Ramos (cell line): ENCODE measurements around the gene CRY2.
"Not testable (repeated sequence)": the region's sequence is repeated elsewhere in the genome, so short reads cannot be mapped to it uniquely, and the experiment has no call there.

Experiments used
- in situ Hi-C: fragments of 300-500 bp; cut with MboI; formaldehyde crosslinking; loops from one replicate; pipeline ENCODE4 v1.14.3; 2022; ENCODE audit warnings: low sequenced_read_pairs; ENCODE audit not compliant: unreplicated experiment

CRY2 gene

DNA sequence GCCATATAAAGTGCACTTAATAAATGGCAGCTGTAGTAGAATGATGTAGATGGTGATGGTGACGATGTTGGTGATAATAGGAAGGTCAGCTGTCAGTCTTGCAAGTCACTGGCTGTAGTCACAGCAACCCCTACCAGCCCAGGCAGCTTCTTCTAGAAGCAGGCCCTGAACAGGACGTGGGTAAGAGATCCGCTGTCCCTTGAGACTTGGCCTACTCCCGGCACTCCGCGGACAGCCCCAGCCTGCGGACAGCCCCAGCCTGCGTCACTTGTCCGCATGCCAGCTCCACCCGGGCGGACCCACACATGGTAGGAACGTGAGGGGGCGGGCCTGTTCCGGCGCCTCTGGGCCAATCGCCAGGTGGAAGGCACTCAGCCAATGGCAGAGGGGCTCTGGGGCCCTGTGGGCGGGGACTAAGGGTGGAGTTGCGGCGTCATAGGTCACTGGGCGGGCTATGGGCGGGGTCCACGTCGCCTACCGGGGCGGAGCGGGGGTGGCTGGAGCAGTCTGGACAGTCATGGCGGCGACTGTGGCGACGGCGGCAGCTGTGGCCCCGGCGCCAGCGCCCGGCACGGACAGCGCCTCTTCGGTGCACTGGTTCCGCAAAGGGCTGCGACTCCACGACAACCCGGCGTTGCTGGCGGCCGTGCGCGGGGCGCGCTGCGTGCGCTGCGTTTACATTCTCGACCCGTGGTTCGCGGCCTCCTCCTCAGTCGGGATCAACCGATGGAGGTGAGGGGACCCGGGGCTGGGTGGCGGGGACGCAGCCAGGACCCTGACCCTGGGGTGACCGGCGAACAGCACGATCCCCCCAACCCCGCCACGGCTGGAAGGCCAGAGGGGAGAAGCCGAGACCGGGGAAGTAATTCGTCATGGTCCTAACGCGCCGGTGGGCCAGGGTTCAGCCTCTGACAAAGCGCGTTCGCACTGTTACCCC, at the start of gene CRY2:
CRY2 (plus strand) TSS at position 502 of the 937 bp plus-strand sequence; CDS start at position 518, 16 bp downstream.
- in situ Hi-C loops, result no loop called here

DNA sequence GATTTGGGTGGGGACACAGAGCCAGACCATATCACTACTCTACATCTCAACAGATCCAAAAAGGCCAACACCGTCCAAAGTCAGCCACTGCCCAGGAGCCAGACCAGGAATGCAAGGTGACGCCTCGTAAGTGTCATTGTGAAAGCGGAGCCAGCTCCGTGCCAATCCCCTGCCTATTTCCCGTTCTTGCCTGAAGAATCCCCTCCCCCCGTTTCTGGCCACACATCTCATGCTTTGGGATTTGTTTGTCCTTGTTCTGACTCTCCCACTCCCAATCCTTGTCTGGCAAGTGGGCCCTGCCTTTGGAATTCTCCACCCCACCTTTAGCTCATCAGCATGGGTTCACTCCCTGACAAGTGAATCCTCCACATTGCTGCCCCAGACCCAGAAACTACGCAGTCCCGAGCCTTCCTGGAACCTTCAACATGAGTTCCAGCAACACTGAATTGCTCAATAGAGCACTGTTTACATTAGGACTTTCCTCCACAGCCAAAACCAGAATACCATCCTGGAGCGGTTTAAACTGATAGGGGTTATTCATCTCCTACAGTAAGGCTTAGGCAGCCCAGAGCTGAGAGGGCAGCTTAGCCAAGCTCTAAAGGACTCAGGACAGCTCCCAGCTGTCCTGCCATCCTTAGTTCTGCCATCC, 48.4 kb upstream of the CRY2 start:
- in situ Hi-C loops, result no loop called here

DNA sequence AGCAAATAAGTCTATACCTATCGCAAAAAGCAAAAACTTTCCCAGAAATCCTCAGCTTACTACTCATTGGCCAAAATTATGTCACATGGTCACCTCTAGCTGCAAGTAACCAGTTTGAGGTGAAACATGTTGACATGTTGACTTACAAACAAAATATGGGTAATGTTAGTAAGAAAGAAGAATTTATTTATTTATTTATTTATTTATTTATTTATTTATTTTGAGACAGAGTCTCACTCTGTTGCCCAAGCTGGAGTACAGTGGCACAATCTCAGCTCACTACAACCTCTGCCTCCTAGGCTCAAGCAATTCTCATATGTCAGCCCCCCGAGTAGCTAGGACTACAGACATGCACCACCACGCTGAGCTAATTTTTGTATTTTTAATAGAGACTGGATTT, 47.7 kb upstream of the CRY2 start:
- in situ Hi-C loops, result no loop called here

DNA sequence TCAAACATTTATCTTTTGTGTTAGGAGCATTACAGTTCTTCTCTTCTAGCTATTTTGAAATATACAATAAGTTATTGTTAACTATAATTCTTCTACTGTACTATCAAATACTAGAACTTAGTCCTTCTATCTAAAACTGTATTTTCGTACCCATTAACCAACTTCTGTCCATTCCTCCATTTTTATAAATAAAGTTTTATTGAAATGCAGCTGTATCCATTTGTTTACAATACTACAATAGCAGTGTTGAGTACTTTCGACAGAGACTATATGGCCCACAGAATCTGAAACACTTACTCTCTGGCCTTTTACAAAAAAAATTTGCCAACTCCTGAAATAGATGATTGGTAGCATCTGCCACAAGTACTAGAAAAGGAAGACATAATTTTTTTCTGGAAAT, 47.0 kb upstream of the CRY2 start:
- in situ Hi-C loops, result no loop called here

DNA sequence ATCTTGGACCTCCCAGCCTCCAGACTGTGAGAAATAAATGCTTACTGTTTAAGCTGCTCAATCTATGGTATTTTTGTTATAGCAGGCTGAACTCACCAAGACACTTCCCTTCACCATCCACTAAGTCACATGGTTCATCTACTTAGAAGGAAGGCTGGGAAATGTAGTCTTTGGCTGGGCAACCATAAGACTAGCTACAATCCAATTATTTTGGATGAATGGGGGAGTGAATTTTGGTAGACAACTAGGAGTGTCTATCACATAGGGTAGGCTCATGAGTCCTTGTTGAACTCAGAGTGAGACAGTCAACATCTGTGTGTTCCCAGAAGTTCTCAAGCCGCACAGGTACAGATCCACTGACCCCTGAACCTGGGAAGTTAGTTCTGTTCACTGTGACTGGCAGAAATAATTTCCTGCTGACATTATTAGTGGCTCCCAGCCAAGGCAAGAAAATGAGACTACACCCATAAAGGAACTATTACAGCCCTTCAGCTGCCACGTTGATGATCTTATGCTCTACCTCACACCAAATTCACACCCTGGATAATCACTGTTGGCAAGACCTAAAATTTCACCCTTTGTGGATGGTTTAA, 45.5 kb upstream of the CRY2 start:
- in situ Hi-C loops, result no loop called here

DNA sequence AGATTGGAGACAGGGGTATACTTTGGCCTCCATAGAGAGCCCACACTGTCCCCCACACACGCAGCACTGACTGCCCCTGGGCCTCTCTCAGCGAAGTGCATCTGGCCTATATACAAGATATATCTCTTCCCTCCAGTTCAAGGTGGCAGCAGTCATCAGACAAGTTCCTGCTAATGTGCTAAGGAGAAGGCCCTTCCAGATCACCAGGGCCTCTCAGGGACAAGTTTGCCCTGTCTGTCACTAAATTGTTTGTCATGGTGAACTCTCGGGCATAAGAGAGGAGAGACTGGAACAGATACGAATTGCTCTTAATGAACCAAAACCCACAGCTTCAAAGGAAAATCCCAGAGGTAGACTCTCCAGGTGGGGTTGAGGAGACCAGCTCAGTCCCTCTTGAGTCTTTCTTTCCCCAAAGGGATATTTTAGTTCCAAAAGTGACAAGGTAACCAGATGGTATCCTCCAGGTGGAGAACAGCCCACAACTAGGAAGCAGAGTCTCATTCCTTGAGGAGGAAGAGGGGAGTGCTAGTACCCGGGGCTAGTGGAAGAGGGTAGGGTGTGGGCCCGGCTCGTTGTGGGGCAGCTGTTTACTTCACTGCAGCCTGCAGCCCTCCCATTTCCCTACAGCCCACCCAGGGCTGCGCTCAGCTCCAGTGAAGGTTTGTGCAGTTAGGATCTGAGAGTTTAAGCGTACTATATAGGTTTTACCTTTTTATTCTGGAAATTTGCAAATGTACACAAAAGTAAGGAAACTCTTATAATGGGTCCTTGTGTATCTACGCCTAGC, 44.6 kb upstream of the CRY2 start:
- in situ Hi-C loops, result no loop called here

DNA sequence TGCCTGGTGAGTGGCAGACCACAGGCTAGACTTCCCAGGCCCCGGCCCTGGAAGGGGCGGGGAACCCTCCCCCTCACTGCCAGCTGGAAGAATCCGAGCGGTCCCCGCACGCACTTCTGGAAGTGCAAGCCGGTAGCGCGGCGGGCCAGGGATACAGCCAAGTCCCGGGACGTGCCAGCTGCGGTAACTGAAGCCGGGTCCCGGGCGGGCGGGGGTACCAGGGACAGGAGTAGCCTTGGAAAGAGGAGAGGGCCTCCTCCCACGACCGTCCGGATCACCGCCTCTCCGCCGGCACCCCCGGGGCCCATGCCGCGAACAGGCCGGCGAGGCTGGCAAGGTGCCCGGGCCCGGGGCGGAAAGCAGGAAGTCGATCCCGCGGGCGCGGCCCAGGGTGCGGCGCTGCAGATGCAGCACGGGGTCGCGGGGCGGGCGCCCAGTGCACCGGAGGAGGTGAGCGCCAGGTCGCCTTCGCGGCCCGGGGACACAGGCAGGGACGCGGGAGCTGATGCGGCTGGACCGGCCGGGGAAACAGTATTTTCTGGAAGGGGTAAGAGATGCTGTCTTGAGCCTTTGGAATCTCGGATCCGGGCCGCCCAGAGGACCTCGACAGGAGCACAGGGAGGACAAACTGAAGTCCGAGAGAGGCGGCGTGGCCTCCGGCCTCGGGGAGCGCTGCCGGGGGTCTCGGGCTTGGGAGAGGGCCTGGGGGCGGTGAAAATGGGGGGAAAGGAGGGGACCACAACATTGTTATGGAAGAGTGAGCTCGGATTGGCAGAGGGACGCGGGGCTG, 43.1 kb upstream of the CRY2 start:
- in situ Hi-C loops, result no loop called here

DNA sequence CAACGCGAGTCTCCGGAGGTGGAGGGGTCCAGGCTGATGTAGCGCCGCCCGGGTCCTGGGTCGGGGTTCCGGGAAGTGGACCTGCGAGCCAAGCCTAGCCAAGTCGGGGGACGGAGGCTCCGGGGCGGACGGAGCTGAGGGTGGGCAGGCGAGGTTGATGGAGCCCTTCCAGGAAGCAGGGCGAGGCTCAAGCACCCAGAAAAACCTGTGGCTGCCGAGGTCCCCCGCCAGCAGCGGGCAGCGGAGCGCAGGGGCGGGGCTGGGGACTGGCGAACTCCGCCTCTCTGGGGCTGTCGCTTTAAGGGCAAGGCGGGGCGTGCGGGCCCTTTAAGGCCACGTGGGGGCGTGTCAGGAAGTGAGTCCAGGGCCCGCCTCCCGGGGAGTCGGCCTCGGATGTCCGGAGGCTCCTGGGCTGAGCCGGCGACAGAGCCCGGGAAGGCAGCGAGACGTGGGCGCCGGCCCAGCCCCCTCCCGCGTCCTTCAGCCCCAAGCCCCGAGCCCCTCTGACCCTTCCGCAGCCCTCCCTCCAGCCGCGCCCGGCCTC, 42.4 kb upstream of the CRY2 start, which contains the start of gene SLC35C1:
SLC35C1 (plus strand) TSS at position 389 of the 544 bp plus-strand sequence. CDS start 653 bp downstream, outside the sequence.
- in situ Hi-C loops, result no loop called here

DNA sequence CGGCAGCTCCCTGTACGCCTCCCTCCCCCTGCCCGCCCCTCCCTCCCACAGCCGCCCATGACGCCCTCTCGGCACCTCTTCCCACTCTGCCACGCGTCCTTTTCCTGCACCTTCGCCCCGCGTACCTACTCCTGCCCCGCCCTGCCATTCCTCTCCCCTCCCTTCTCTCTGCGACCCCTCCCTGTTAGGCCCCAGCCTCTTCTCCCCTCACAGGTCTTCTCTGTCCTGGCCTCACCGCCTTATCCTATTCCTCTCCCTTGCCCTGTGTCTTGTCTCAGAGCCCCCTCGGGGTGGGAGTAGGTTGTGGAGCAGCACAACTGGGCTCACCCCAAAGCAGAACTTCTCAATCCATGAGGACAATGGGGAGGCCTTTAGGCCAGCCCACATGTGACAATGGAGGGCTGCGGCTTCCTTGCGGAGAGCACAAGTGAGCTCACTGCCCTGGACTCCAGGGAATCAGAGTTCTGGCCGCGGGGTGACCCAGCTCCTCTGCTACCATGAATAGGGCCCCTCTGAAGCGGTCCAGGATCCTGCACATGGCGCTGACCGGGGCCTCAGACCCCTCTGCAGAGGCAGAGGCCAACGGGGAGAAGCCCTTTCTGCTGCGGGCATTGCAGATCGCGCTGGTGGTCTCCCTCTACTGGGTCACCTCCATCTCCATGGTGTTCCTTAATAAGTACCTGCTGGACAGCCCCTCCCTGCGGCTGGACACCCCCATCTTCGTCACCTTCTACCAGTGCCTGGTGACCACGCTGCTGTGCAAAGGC, 41.8 kb upstream of the CRY2 start:
- in situ Hi-C loops, result no loop called here

DNA sequence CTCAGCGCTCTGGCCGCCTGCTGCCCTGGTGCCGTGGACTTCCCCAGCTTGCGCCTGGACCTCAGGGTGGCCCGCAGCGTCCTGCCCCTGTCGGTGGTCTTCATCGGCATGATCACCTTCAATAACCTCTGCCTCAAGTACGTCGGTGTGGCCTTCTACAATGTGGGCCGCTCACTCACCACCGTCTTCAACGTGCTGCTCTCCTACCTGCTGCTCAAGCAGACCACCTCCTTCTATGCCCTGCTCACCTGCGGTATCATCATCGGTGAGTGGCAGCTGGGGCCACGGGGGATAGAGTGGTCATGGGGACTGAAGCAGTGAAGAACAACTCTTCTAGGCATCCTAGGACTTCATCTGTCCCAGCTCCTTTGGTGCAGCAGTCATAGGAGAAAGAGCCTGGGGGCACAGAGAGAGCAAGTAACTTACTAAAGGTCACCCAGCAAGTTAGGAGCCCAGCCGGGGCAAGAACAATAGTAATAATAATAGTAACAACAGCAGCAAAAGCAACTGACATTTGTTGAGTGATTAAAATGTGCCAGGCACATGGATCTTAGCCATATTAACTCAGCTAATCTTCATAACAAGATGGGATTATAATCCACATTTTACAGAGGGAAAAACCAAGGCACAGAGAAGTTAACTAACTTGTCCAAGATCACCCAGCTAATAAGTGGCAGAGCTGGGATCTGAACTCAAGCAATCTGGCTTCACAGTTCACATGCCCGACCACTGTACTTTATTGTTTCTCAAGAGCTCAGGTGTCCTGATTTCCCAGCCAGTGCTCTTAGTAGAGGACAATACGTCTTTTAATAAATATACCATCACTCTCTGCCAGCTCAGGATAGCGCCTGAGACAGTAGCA, 41.0 kb upstream of the CRY2 start:
- in situ Hi-C loops, result no loop called here

DNA sequence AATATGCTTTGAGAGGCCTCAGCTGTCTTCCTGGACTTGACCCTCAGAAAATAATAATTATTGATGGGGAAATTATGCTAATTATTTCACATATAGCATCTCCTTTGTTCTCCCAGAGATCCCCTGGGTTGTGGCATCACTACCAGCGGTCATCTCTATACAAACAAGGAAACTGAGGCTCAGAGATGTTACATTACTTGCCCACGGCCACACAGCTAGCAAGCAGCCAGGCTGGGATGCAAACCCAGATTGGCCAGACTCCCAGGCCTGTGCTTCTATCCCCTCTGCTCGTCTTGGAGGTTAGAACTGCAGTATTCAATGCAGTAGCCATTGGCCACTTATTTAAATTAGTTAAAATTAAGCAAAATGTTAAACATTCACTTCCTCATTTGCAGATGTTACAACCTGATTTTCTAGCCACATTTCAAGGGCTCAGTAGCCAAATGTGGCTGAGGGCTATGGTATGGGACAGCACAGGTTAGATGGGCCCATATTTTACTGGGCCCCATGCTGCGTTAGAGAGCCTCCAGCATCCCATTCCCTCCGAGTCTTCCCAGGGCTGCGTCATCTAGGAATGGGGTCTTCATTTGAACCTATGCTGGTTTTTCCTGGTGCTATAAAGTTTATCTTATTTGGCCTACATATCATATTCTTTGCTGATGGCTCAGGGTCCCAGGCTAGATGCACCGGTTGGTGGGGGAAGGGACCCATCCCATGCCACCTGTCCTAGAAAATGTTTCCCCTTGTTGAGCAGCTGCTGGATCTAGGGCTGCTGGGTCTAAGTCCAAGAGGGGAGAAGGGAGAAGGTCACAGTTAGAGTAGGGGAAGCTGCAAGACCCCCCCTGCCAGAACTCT, 40.1 kb upstream of the CRY2 start:
- in situ Hi-C loops, result no loop called here

DNA sequence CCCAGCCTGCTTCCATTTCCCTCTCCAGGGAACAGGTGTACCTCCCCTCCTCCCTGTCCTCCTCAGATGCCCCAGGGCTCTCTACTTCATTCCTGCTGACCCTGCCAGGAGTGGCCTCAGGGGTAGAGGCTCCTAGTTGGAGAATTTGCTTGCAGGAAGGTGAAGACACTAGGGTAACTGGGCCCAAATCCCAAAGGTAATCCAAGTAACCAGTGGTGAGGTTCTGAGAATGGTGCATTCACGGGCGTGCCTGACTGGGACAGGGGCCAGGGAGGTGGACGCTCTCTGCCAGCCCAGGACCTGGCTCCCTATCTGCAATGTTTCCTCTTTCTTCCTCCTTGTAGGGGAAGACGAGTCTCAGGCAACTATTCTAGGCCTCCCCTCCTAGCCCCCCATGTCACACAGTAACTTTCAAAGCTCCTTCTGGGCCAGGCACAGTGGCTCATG, 39.5 kb upstream of the CRY2 start:
- in situ Hi-C loops, result no loop called here

DNA sequence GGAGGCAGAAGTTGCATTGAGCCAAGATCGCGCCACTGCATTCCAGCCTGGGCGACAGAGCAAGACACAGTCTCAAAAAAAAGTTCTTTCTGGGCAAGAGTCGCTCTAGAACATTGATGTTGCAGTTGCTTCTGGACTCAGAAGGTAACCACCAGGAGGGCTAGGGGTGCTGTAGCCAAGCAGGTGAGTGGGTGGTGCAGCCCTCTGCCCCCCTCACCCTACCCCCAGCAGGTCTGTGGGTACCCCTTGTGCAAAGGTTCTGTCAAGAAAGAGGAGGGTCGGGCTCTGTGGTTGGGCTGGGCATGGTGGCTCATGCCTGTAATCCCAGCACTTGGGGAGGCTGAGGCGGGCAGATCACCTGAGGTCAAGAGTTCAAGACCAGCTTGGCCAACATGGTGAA, 38.8 kb upstream of the CRY2 start:
- in situ Hi-C loops, result not testable (repeated sequence)

DNA sequence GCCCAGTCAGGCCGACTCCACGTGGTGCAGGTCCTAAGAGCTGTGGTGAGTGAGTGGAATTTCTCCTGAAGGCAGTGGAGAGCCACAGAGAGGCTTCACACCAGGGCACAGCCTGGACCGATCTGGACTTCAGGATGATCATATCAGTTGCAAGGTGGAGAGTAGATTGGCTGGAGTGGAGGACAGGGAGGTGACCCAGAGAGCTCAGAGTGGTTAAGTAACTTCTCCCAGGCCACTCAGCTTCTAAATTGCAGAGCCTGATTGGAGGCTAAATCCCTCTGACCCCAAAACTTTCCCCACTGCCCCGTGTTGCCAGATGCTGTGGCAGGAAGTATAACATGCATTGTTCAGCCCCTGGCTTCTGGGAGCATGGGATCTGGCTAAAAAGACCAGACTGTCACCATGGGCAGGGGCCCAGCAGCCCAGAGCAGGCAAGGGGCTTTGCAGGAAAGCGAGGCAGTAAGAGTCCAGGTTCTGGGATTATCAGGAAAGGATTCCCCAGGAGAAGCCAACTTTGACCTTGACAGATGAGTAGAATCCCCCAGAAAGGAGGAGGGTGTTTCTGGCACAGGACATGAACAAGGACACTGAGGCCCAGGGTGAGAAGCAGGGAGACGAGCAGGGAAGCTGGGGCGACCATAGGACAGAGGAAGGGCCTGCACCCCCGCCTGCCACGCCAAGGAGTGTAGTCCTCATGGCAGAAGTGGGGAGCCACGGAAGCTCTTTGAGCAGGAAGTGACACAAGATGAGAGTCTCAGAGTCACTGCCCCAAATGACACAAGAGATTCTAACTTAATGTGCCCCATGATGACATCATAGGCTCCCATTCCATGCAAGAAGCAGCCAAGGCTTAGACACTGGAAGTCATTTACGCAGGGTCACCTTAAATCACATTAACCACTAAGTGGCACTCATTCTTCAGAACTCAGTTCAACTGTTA, 37.5 kb upstream of the CRY2 start:
- in situ Hi-C loops, result no loop called here

DNA sequence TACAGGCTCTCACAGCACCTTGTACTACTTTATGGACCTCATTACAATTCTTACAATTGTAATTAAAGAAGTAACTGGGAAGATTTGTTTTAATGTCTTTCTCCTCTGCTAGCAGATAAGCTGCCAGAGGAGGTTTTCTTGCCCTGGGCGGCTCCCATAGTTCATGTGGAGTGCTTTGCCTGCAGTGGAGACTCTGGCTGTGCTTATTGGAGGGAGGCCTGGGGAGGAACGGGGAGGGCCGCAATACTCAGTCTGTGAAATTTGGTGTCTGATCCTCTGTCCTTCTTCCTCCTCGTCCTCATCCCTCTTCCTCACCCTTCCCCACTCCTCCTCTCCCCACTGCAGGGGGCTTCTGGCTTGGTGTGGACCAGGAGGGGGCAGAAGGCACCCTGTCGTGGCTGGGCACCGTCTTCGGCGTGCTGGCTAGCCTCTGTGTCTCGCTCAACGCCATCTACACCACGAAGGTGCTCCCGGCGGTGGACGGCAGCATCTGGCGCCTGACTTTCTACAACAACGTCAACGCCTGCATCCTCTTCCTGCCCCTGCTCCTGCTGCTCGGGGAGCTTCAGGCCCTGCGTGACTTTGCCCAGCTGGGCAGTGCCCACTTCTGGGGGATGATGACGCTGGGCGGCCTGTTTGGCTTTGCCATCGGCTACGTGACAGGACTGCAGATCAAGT, 36.7 kb upstream of the CRY2 start:
- in situ Hi-C loops, result no loop called here
